ENCODE results near the gene TK2.

TK2 gene

GRCh38 chr16:66458853-66459252 lies 91.1 kb downstream of the TK2 start:
- DNase-seq (ENCODE audit: low read depth), result no peak
- H3K4me3 ChIP-seq (ENCODE audit: low read depth, low read length), result no peak overlapping the region

GRCh38 chr16:66458292-66458691 lies 91.6 kb downstream of the TK2 start:
- H3K4me3 ChIP-seq (ENCODE audit: low read depth, low read length), result no peak overlapping the region
- DNase-seq (ENCODE audit: low read depth), result no peak

Data from skeletal muscle cell (primary cell).